Stromal cell of bone marrow (primary cell): Measurements from ENCODE around the gene ROS1.
"Not testable (repeated sequence)": the region's sequence is repeated elsewhere in the genome, so short reads cannot be mapped to it uniquely, and the experiment has no call there.

Experiments used
- DNase-seq: peaks from one replicate; pipeline ENCODE4 v3.0.0-alpha.2; 2012; ENCODE audit warnings: low read depth

The ROS1 gene

GRCh38 chr6:117425431-117426153, at the start of gene ROS1:
Gene ROS1, minus strand, starts transcription at chr6:117425942. Its CDS starts 286 bp downstream, at chr6:117425656.
- no peak for DNase-seq

- no peak for DNase-seq
These were observed 47.7 kb upstream of the ROS1 start for GRCh38 chr6:117473401-117473800.

- DNase-seq: no peak
These were observed 46.9 kb upstream of the ROS1 start for GRCh38 chr6:117472667-117473066.

- DNase-seq: no peak
These were observed 44.0 kb upstream of the ROS1 start for GRCh38 chr6:117469791-117470190.

GRCh38 chr6:117469356-117469755, 43.6 kb upstream of the ROS1 start:
- DNase-seq: no peak

- not testable (repeated sequence) for DNase-seq
These were observed 42.8 kb upstream of the ROS1 start for GRCh38 chr6:117468527-117468926.

GRCh38 chr6:117467876-117468275, 42.1 kb upstream of the ROS1 start:
- no peak for DNase-seq

GRCh38 chr6:117465691-117466090, 39.9 kb upstream of the ROS1 start:
- no peak for DNase-seq

- no peak for DNase-seq
These were observed 39.0 kb upstream of the ROS1 start for GRCh38 chr6:117464700-117465099.

- DNase-seq: peak; percentile 39
These were observed 38.3 kb upstream of the ROS1 start for GRCh38 chr6:117463762-117464665.

- DNase-seq: no peak
These were observed 33.6 kb upstream of the ROS1 start for GRCh38 chr6:117459204-117459944.

GRCh38 chr6:117456998-117457397, 31.3 kb upstream of the ROS1 start:
- DNase-seq: no peak

GRCh38 chr6:117456250-117456649, 30.5 kb upstream of the ROS1 start:
- no peak for DNase-seq

GRCh38 chr6:117451671-117452070, 25.9 kb upstream of the ROS1 start:
- DNase-seq: no peak

GRCh38 chr6:117449549-117450439, 24.1 kb upstream of the ROS1 start:
- peak; percentile 55 for DNase-seq

- DNase-seq: peak; percentile 76
These were observed 23.2 kb upstream of the ROS1 start for GRCh38 chr6:117448732-117449485.

GRCh38 chr6:117448011-117448410, 22.3 kb upstream of the ROS1 start:
- no peak for DNase-seq

GRCh38 chr6:117446861-117447260, 21.1 kb upstream of the ROS1 start:
- DNase-seq: peak; percentile 47

GRCh38 chr6:117444600-117444999, 18.9 kb upstream of the ROS1 start:
- DNase-seq: no peak

- not testable (repeated sequence) for DNase-seq
These were observed 16.6 kb upstream of the ROS1 start for GRCh38 chr6:117442313-117442712.

- DNase-seq: no peak
These were observed 16.1 kb upstream of the ROS1 start for GRCh38 chr6:117441824-117442264.
